Measurements from ENCODE around the gene PALM3. TPM values are rescaled to one million over a fixed set of nuclear protein-coding genes. Genes with fewer than 3 reads are reported as not detected.

Gene PALM3
- total RNA-seq, 1 donor from 2014 or later, result 0.95 TPM

DNA sequence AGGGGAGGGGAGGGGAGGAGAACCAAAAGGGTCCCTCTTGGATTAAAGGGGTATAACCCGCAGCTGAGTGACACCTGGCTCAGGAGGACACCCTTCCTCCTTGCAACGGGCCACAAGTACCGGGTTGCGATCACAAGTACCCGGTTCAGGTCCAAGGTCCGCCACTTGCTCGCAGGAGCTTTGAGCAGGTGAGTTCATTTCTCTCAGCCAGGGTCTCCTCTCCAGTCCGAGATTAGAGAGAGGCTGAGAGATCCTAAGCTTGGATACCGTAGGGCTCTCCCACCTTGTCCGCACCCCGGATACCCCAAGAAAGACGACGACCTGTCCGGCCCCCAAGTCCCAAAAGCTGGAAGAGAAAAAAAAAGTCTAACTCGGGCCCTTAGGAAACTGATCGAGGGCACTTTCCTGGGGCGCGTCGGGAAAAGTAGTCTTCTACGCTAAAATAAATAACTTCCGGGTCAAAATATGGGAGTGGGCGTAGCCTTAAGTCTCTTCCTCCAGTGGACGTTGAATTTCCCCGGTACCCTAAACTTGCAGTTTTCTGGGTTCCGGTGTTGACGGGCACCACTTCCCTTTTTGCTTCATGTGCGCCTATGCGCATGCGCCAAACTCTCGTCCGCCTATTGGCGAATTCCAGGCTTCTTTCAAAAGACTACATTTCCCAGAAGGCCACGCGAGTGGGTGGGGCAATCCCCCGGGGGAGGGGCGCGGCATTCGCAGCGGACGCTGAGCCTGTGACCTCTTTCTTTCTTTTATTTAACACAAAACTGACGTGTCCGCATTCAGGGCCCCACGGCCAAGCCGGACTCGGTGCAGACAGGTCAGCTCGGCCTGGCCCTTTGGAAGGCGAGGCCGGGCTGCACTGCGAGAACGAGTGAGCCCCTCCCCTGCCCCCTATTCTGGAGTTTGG, 19.3 kb upstream of the PALM3 start:
- H3K4me3 Mint-ChIP-seq (ENCODE audit: unreplicated experiment), result peak overlapping the region; percentile 96
- H3K27ac Mint-ChIP-seq (ENCODE audit: unreplicated experiment), result peak overlapping the region; percentile 94
- DNase-seq (ENCODE audit: low spot score), result peak; percentile 99
- H3K9me3 Mint-ChIP-seq (ENCODE audit: low read depth), result no peaks in the 10 kb centered on the region
- peaks cover 22% of the 10 kb centered on the region for H3K4me1 Mint-ChIP-seq (ENCODE audit: low read depth)
- H3K27me3 Mint-ChIP-seq (ENCODE audit: low read depth), result no peaks in the 10 kb centered on the region
- TF ChIP-seq CTCF (IDR thresholded peaks at IDR 0.05), result no peak
- H3K36me3 Mint-ChIP-seq (ENCODE audit: low read depth), result peaks cover 2% of the 10 kb centered on the region

DNA sequence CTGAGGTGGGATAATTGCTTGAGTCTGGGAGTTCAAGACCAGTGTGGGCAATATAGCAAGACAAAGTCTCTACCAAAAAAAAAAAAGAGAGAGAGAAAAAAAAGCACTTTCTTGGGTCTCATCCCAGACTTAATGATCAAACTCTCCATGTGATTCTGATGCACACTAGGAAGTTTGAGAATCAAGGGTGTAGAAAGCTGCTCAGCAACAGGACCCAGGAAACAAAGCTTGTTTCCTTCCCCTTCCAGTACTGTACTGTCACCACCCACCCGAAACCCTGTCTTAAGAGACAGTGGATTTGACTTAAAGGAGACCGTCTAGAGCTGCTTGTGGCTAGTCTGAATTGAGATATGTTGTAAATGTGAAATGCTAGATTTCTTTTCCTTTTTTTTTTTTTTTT, 16.5 kb upstream of the PALM3 start:
- no peaks in the 10 kb centered on the region for H3K36me3 Mint-ChIP-seq (ENCODE audit: low read depth)
- H3K4me1 Mint-ChIP-seq (ENCODE audit: low read depth), result peaks cover 35% of the 10 kb centered on the region
- no peak for DNase-seq (ENCODE audit: low spot score)
- no peak for TF ChIP-seq CTCF (IDR thresholded peaks at IDR 0.05)
- no peaks in the 10 kb centered on the region for H3K27me3 Mint-ChIP-seq (ENCODE audit: low read depth)
- no peak overlapping the region for H3K4me3 Mint-ChIP-seq (ENCODE audit: unreplicated experiment)
- no peak overlapping the region for H3K27ac Mint-ChIP-seq (ENCODE audit: unreplicated experiment)
- H3K9me3 Mint-ChIP-seq (ENCODE audit: low read depth), result no peaks in the 10 kb centered on the region

DNA sequence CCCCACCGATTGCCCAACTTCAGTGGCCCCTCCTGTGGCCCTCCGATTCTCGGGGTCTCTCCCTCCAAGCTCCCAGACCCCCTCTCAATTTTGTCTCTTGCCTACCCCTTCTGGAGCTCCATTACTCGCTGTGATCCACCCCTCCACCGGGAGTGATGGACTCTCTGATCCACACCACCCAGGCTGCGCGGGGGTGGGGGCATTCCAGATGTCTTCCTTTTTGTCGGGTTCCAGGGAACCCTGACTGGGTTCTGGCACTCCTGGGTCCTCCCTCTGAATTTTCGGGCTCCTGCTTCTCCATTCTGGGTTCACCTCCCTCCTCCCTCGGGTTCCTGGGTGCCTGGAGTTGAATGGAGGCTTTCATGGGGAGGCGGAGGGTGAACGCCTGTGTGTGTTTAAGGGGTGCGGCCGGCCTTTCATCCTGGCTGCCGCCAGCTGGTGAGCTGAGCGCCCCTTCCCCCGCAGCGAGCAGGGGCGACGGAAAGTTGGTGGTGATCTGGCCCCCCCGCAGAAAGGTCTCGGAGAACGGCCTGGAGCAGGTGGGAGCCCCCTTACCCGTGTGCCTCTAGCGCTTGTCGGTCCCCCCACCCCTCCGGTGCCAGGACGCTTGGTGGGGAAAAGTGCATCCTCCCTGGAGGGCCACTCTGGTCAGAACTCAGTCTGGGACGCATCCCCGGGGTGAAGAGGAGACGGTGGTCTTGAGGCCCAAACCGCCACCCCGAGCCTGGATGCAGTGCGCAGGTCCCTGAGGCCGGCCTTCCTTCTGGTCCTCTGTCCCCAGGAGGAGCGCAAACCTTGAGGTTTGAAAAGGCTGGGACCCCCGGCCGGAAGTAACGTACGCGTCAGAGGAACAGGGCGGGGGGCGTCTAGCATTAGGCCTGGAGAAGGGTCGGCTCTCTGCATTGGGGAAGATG, 12.3 kb upstream of the PALM3 start:
- DNase-seq (ENCODE audit: low spot score), result no peak
- Mint-ChIP-seq H3K9me3 (ENCODE audit: low read depth) (no peaks in the 10 kb centered on the region), H3K36me3 (ENCODE audit: low read depth) (no peaks in the 10 kb centered on the region), H3K27ac (ENCODE audit: unreplicated experiment) (peak overlapping the region; percentile 92), H3K27me3 (ENCODE audit: low read depth) (no peaks in the 10 kb centered on the region), H3K4me1 (ENCODE audit: low read depth) (peaks cover 18% of the 10 kb centered on the region), H3K4me3 (ENCODE audit: unreplicated experiment) (peak overlapping the region; percentile 98)
- TF ChIP-seq CTCF (IDR thresholded peaks at IDR 0.05), result no peak

DNA sequence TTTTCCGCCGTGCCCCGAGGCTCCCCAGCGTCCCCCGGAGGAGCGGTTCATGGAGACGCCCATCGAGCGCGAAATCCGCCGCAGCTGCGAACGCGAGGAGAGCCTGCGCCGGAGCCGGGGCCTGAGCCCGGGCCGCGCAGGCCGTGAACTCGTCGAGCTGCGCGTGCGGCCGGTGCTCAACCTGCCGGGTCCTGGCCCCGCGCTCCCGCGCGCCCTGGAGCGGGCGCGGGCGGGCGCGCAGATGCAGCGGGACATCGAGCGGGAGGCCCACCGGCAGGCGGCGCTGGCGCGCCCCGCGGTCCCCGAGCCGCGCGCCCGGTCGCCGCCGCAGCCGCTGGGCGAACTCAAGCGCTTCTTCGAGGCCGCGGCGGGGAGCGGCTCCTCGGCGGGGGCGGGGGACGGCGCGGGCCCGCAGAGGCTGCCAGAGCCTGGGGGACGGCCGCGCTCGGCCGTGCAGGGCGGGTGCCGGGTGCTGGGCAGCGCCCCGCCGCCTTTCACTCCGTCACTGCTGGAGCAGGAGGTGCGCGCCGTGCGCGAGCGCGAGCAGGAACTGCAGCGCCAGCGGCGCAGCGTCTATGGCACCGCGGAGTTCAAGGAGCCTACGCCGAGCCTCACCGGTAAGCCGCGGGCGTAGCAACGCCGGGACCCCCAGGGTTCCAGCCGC, 11.5 kb upstream of the PALM3 start:
- peak; percentile 70 for TF ChIP-seq CTCF (IDR thresholded peaks at IDR 0.05)
- H3K36me3 Mint-ChIP-seq (ENCODE audit: low read depth), result no peaks in the 10 kb centered on the region
- DNase-seq (ENCODE audit: low spot score), result no peak
- H3K27me3 Mint-ChIP-seq (ENCODE audit: low read depth), result no peaks in the 10 kb centered on the region
- peak overlapping the region; percentile 98 for H3K4me3 Mint-ChIP-seq (ENCODE audit: unreplicated experiment)
- H3K4me1 Mint-ChIP-seq (ENCODE audit: low read depth), result peaks cover 18% of the 10 kb centered on the region
- peak overlapping the region; percentile 92 for H3K27ac Mint-ChIP-seq (ENCODE audit: unreplicated experiment)
- no peaks in the 10 kb centered on the region for H3K9me3 Mint-ChIP-seq (ENCODE audit: low read depth)
